Left lobe of liver (tissue), 2 donors: ENCODE results near the gene IL23R. TPM values are rescaled to one million over a fixed set of nuclear protein-coding genes. Genes with fewer than 3 reads are reported as not detected.

Experiments
- ATAC-seq: fragments of 200-7000 bp; cut with Tn5 transposase; one replicate; pipeline ENCODE4 v1.9.1; 2020; ENCODE audit warnings: mild to moderate bottlenecking, moderate library complexity
- DNase-seq: peaks from one replicate; pipeline ENCODE4 v3.0.0-alpha.2; 2020; ENCODE audit warnings: low spot score
- total RNA-seq: library from RNA; stranded (reverse); gene quantifications from one replicate; pipeline ENCODE4 v1.2.1, GENCODE V29; 2021
- donor health status: DM: no; HTN: no; CAD: no; lungs with moderate emphysema.
- donor health status: DM: no; HTN: yes; CAD: no.

Gene IL23R
- total RNA-seq, 1 donor from 2014 or later = 0.10 TPM

GRCh38 chr1:67228791-67229190 is 62.5 kb downstream of the IL23R start:
- DNase-seq (no peak), ATAC-seq (no peak)

DNA sequence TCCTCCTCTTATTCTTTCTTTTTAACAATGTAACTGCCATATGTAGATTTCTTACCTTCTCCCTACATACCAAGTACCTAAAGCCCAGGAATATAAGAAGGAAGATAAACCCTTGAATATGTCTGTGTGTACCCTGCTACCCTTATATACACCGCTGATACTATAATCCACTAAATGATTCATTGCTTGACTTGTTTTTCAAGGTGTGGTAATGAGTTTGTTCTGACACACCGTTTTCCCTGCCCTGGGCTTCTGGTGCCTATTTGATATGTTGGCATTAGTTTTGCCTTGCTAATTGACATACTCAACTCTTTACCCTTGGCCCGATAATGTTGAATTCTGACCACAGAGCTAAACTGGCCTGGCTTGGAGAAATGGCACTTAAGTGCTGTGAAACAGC is 64.3 kb downstream of the IL23R start:
- no peak for DNase-seq
- ATAC-seq = no peak

DNA sequence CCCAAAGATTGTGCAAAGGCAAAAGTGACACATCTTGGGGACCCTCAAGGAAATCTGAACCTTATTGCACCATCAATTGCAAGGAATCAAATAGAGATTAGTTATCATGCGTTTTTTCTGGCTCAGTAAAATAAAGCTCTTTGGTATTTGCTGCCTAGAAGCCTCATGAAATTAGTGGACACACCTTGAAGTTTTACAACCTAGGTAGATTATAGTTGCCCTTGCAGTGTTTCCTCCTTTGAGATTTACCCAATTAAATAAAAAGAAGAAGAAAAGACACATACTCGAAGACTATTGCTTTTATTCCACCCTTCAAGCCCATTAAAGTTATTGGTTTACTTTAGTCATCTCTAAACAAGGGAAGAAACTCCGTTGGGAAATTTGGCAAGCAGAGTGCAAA is 70.0 kb downstream of the IL23R start:
- no peak for ATAC-seq
- no peak for DNase-seq

GRCh38 chr1:67239738-67240137 is 73.5 kb downstream of the IL23R start:
- ATAC-seq (no peak), DNase-seq (no peak)

GRCh38 chr1:67241200-67241746 is 75.0 kb downstream of the IL23R start:
- no peak for DNase-seq
- ATAC-seq = no peak

DNA sequence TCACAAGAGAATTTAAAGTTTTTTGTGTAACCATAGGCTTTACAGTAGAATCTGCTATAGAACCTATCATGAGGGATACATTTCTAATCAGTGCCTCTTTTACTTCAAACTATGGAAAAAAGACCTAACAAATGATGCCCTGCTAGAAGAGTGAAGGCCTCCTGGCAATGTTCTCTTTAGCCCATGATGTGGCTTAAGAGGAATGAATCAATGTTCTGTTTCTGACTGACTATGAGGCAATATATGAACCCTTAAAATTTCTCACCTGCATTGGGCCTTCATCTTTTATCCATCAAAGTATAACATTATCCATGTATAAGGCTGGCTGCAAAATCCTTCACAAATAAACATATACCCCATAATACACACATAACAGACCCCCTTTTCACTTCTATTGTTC is 75.8 kb downstream of the IL23R start:
- ATAC-seq (no peak), DNase-seq (no peak)

DNA sequence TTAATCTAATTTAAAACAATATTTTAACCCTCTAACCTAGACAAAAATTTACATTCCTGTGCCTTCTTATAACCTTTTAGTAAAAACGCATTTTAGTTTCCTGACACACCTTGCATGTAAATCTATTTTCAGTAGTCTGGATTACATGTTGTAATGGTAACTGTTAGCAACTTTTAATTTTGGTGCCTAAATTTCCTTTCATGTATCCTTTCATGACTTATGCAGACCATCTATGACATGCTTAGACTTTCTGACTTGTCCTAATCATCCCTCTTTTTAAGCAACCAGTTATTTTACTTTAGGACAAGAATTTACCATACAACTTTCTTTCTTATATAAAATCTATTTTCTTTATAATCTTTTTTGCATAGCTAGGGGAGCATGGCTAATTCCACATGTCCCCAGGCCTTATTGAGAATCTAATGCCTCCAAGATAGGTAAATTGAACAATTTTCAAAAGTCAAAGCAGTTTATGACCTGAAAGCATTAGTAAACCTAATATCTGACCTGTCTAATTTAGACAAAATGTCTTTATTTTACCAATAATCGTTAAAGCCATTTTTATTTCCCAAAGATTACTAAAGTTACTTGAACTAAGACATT is 83.9 kb downstream of the IL23R start:
- ATAC-seq (no peak), DNase-seq (no peak)

GRCh38 chr1:67256291-67257172 is 90.3 kb downstream of the IL23R start:
- DNase-seq (no peak), ATAC-seq (no peak)

- no peak for ATAC-seq
- DNase-seq = no peak
These were observed 90.9 kb downstream of the IL23R start for GRCh38 chr1:67257173-67257535.

DNA sequence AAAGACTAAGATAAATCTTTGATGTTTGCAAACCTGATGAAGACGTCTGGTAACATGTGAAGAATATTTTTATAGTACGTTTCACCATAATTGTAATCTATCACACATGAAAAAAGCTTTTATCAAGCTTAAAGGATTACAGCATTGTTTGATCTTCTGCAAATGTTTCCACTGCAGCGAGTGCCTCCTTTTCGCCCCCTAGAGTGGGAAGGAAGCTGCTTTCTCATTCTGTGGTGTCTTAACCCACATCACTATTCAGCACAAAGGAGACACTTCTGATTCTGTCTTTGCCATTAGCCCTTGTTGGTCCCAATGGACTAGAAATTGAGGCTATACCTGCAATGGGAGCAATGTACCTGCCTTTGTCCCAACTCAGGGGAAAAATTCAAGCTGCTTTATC is 95.4 kb downstream of the IL23R start:
- DNase-seq = no peak
- ATAC-seq = no peak

- ATAC-seq (no peak), DNase-seq (no peak)
These were observed 96.5 kb downstream of the IL23R start for GRCh38 chr1:67262735-67263134.

- no peak for ATAC-seq
These were observed 97.9 kb downstream of the IL23R start for GRCh38 chr1:67264152-67264551.

GRCh38 chr1:67264899-67265298 is 98.6 kb downstream of the IL23R start:
- no peak for DNase-seq
- no peak for ATAC-seq

More at GRCh38 chr1:67264152-67264551, 97.9 kb downstream of the IL23R start:
- no peak for DNase-seq

GRCh38 chr1:67269061-67269460 is 102.8 kb downstream of the IL23R start:
- ATAC-seq (no peak), DNase-seq (no peak)

- DNase-seq (no peak), ATAC-seq (no peak)
These were observed 104.3 kb downstream of the IL23R start for GRCh38 chr1:67270541-67270940.

GRCh38 chr1:67273591-67273990 is 107.3 kb downstream of the IL23R start:
- DNase-seq = no peak
- ATAC-seq = no peak

DNA sequence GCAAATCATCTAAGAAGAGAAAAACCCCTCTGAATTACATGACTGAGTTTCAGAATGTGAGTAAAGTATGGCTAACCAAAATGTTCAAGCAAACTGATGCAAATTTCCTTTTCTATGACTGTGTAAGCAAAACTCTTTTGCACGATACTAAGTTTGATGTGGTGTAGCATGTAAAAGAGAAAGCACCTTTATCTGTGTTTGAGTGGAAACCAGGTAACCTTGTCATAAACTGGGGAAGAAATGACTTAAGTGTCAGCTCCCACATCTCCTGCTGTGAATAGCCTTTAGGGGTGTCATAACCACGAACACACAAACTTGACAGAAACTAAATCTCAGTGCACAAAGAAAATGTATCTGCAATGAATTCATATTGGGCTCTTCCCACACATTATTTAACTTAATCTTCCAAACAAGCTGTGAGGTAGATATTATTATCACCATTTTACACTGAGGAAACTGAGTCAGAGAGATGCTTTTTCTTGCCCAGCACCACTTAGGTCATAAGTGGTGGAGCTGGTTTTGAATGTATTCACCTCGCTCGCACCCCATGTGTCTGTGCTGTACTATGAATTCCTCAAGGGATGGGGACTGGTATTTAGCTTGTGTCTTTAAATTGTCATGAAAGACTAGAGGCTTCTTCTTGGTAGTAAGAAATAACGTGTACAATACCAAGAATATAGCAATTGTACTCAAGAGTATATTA is 108.5 kb downstream of the IL23R start:
- DNase-seq (no peak), ATAC-seq (no peak)

- DNase-seq (no peak), ATAC-seq (no peak)
These were observed 114.4 kb downstream of the IL23R start for GRCh38 chr1:67280696-67281095.

GRCh38 chr1:67281244-67281643 is 115.0 kb downstream of the IL23R start:
- ATAC-seq (no peak), DNase-seq (no peak)

GRCh38 chr1:67285780-67286488 is 119.7 kb downstream of the IL23R start:
- no peak for ATAC-seq
- DNase-seq = no peak

- DNase-seq = no peak
- no peak for ATAC-seq
These were observed 124.0 kb downstream of the IL23R start for GRCh38 chr1:67290236-67290635.
